GM12878 (cell line): ENCODE results near the gene PGBD5.

Experiments
- CTCF ChIP-seq, 3 experiments: IDR thresholded peaks in 2 of 3; conservative IDR thresholded peaks in 1 of 3; 2 replicates each; pipeline ENCODE4 v1.5.1; 2011; ENCODE audit warnings: low read depth in 3 of 3, low read length in 3 of 3, mild to moderate bottlenecking in 3 of 3, control low read depth in 2 of 3, moderate library complexity in 2 of 3, inconsistent platforms in 1 of 3, mixed read lengths in 1 of 3; ENCODE audit not compliant: control insufficient read depth in 2 of 3, insufficient read depth in 1 of 3; ENCODE audit errors: extremely low read depth in 1 of 3
- HDGF ChIP-seq: fragments of 450-650 bp; IDR thresholded peaks from 2 replicates; pipeline ENCODE4 v1.6.1; 2016; ENCODE audit warnings: antibody characterized with exemption
- IRF3 ChIP-seq: fragments of 450-650 bp; IDR thresholded peaks from 2 replicates; pipeline ENCODE4 v1.6.1; 2014; ENCODE audit warnings: mild to moderate bottlenecking
- IRF5 ChIP-seq: fragments of 450-650 bp; IDR thresholded peaks from 2 replicates; pipeline ENCODE4 v1.6.1; 2017; ENCODE audit warnings: borderline replicate concordance
- NBN ChIP-seq: fragments of 450-650 bp; IDR thresholded peaks from 2 replicates; pipeline ENCODE4 v1.6.1; 2016
- POLR2A ChIP-seq: IDR thresholded peaks from 2 replicates; pipeline ENCODE4 v1.6.1; 2011; ENCODE audit warnings: low read depth, mild to moderate bottlenecking, low read length
- RFX5 ChIP-seq: IDR thresholded peaks from 2 replicates; pipeline ENCODE4 v1.6.1; 2011; ENCODE audit warnings: low read depth, low read length, improper control_type of control experiment
- SKIL ChIP-seq: fragments of 450-650 bp; IDR thresholded peaks from 2 replicates; pipeline ENCODE4 v1.6.1; 2017; ENCODE audit warnings: mild to moderate bottlenecking, low read depth, inconsistent platforms; ENCODE audit not compliant: poor library complexity, severe bottlenecking
- SMAD1 ChIP-seq: fragments of 450-650 bp; IDR thresholded peaks from 2 replicates; pipeline ENCODE4 v1.6.1; 2018; ENCODE audit warnings: mild to moderate bottlenecking, low read depth; ENCODE audit not compliant: partially characterized antibody
- SP1 ChIP-seq: IDR thresholded peaks from one replicate; pipeline ENCODE4 v1.6.1; 2011; ENCODE audit warnings: low read depth, low read length
- TBL1XR1 ChIP-seq: IDR thresholded peaks from 2 replicates; pipeline ENCODE4 v1.6.1; 2012; ENCODE audit warnings: low read depth, low read length, improper control_type of control experiment
- ZNF592 ChIP-seq: fragments of 450-650 bp; IDR thresholded peaks from 2 replicates; pipeline ENCODE4 v1.6.1; 2017; ENCODE audit warnings: mild to moderate bottlenecking, moderate library complexity
- TF ChIP-seq, protein P1 (sequence below): IDR thresholded peaks from 2 replicates; pipeline ENCODE4 v1.6.1; 2012; ENCODE audit warnings: low read depth, low read length, improper control_type of control experiment

GRCh38 chr1:230285351-230285750 is 140.8 kb downstream of the PGBD5 start:
- TF ChIP-seq CTCF (IDR thresholded peaks at IDR 0.05 in 2 of 3, conservative IDR thresholded peaks at IDR 0.05 in 1 of 3; ENCODE audit: control insufficient read depth in 2 of 3, extremely low read depth in 1 of 3, insufficient read depth in 1 of 3, low read depth in 3 of 3, low read length in 3 of 3) (no peak), TBL1XR1 (no peak), POLR2A (no peak), ZNF592 (no peak), SKIL (no peak), IRF3 (no peak), SP1 (no peak), SMAD1 (no peak), RFX5 (no peak), IRF5 (no peak), HDGF (no peak), NBN (no peak)
- TF ChIP-seq, protein P1, sequence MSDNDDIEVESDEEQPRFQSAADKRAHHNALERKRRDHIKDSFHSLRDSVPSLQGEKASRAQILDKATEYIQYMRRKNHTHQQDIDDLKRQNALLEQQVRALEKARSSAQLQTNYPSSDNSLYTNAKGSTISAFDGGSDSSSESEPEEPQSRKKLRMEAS: no peak
